C4-2B (cell line): ENCODE data around the gene MALRD1.

ENCODE experiments used
- ZFX ChIP-seq: fragments of 450-650 bp; IDR thresholded peaks from 2 replicates; pipeline ENCODE4 v1.6.1; 2017
- TF ChIP-seq, protein P1 (sequence below): fragments of 450-650 bp; conservative IDR thresholded peaks from 2 replicates; pipeline ENCODE4 v1.5.1; 2017; ENCODE audit warnings: mild to moderate bottlenecking

DNA sequence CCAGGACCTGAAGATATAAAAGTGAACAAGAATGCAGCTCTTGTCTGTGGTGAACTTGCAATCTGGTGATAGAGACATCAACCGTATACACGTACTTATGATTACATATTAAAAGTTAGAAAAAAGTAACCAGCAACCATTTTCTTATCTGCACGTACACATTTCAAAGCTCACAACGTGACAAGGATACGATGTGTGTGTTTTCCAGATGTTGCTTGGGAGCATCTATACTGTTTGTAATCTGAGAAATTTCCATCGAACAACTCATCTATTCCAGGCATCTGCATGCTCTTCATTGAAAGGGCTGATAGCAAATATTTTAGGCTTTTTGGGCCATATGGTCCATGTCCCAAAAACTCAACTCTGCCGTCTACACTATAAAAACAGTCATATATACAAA lies 23.3 kb downstream of the MALRD1 start:
- TF ChIP-seq, protein P1, sequence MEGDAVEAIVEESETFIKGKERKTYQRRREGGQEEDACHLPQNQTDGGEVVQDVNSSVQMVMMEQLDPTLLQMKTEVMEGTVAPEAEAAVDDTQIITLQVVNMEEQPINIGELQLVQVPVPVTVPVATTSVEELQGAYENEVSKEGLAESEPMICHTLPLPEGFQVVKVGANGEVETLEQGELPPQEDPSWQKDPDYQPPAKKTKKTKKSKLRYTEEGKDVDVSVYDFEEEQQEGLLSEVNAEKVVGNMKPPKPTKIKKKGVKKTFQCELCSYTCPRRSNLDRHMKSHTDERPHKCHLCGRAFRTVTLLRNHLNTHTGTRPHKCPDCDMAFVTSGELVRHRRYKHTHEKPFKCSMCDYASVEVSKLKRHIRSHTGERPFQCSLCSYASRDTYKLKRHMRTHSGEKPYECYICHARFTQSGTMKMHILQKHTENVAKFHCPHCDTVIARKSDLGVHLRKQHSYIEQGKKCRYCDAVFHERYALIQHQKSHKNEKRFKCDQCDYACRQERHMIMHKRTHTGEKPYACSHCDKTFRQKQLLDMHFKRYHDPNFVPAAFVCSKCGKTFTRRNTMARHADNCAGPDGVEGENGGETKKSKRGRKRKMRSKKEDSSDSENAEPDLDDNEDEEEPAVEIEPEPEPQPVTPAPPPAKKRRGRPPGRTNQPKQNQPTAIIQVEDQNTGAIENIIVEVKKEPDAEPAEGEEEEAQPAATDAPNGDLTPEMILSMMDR: no peak
- TF ChIP-seq ZFX: no peak
